Inferior parietal cortex (tissue), 1 donor: Measurements from ENCODE around the gene LHX4.

Experiments used
- DNase-seq: peaks from one replicate; pipeline ENCODE4 v3.0.0-alpha.2; 2016; ENCODE audit errors: extremely low spot score

LHX4 gene

DNA sequence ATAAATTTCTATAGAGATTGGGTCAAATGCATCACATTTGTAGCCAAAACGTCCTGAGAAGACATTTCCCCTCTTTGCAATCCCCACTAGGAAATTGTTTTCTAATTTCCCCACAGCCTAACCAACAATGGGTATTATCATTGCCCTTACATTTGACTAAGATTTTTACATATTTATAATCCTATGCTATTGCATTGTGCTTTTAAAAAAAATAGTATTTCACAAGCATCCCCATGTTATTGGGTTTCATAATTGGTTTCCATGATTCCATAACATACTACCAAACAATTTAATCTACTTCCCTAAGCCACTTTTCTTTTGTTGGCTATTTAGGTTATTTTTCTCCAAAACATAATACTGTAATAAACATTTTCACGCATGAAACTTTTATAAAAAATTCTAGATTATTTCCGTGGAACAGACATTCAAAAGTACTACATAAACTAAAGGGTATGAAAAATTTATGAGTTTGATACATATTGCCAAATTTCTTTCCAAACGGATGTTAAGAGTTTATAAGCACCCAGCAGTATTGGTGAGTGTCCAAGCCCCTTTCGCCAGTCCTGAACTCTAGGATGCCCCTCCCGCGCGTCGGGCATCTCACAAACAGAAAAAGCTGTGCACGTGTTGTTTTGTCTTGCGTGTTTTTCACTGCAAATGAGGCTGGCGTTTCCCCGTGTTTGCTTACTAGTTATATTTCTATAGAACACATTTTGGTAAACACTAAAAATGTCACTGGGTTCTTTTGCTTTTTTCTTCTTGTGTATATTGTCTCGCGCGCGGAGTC, 2.0 kb upstream of the LHX4 start:
- DNase-seq = no peak

DNA sequence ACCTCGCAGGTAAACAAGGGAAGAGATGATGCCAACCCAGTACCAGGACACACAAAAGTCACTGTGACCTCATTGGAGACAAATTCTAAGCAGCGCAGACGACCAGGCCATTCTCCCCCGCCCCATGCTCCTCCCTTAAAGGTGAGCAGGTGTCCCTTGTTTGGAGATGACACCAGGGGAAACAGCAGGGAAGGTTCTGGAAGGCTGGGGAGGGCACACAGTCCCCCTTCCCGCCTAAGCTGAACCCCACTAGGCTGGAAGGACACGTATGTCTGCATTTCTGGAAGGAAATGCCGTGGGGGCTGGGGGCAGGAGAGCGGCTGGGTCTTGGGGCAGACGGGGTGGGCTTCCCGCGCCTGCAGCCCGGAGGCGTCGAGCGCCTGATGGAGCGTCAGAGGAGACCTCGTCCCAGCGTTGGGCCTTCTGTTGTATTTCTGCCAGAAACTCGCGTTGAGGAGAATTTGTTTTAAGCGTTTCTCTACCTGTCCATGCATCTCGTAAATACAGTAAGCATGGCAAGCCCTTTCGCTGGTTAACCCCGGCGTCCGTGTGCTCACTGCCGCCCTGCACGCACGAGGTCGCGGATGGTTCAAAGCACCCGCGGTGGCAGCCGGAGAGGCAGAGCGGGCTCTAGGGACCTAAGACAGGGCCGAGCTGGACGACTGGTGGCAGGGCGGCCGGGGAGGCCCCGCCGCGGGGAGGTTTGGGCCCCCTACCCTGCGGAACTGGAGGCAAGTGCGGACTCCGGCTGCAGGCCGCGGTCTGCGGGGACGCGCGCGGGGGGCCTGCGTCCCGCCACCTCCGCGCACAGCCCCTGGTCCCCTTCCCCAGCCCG, 1.2 kb upstream of the LHX4 start:
- no peak for DNase-seq

GRCh38 chr1:180230416-180230790, 339 bp downstream of the LHX4 start:
- DNase-seq = no peak

- no peak for DNase-seq
These were observed 884 bp downstream of the LHX4 start for GRCh38 chr1:180230791-180231505.

DNA sequence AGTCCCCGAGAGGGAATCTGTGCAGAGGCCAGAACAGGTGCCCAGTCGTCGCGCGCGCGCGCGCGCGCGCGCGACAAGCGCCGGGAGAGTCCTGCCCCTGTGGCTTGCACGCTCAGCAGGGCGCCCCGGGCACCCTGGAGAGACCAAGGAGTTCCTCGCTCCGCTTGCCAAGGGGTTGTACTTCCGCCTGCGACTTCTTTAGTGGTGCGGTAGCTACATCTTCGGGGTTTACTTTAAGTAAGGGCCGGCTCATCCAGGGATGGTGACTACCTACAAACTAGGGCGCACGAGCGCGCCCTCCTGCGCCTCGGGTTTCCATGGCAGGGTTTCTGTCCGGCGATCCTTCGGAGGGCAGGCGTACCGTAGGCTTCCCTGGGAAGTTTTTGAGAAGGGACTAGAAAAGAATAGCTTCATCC, 1.4 kb downstream of the LHX4 start:
- DNase-seq = no peak

DNA sequence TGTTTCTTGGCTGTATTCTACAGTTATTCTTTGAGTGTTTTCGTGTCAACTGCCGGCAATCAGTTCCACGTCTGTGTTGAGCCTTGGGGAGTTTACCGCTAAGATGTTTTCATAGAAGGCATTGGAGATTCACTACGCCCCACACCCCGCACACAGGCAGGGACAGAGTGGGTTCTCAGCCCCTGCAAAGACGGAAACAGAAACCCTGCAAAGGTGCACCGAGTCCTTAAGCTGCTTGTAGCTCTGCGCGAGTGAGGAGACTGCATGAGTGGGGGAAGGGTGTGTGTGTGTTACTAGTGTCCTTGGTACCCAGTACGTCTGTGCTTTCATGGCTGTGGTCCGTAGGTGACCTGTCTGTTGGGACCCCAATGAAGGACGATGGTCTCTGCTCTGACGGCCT, 1.9 kb downstream of the LHX4 start:
- no peak for DNase-seq

DNA sequence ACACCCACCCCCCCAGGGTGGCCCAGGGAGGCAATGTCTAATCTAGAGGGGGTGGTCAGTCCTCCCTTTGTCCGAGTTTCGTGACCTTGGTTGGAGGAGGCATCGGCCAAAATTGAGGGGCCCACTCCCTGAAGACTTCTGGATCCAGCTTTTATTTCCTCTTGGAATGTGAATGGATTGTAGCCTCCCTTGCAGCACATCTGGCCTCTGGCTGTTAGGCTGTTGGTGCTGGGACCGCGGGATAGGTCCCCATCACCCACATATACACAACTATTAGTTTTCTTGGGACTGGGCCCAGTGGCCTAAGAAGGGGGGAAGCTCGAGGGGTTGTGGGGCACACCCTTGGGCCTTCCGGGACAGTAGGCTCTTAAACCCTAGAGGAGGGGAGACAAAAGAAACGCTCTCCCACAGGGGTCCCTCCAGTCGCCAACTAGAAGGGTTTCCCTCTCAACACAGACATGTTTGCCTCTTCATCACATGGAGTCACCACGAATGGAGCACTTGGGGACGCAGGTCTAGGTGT, 2.5 kb downstream of the LHX4 start:
- DNase-seq = no peak

DNA sequence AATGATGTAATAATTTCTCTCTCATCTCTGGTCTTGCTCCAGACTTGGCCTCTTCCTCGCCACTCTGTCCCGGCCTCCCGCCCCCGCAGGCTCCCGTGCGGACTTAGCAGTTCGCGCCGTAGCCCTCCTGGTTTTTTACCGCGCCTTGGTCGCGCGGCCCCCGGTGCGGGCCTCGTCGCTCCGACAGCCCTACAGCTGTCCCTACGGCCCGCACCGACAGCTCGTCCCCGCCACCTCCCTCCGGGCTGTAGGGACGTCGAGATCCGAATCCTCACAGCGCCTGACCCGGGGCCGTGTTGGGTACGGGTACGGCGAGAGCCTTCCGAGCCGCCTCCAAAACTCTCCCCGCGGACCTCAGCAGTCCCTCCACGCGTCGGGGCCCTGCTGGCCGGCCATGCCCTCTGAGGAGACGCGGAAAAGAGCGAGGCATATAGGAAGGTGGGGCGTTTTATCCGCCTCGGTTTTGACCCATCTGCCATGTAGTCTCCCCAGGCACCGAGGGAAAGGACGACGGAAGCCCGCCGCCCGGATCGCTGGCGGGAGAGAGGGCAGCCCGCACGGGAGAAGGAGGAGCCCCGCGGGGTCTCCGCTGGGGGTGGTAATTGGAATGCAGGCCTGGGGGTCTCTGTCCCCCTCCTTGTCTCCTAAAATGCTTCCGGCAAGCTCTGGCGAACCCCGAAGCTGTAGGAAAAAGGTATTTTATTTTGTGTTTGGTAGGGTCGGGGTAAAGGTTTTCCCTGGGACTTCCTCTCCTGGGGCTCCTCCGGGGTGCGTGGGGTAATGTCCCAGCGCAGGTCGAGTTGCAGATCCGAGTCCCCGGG, 3.3 kb downstream of the LHX4 start:
- no peak for DNase-seq

DNA sequence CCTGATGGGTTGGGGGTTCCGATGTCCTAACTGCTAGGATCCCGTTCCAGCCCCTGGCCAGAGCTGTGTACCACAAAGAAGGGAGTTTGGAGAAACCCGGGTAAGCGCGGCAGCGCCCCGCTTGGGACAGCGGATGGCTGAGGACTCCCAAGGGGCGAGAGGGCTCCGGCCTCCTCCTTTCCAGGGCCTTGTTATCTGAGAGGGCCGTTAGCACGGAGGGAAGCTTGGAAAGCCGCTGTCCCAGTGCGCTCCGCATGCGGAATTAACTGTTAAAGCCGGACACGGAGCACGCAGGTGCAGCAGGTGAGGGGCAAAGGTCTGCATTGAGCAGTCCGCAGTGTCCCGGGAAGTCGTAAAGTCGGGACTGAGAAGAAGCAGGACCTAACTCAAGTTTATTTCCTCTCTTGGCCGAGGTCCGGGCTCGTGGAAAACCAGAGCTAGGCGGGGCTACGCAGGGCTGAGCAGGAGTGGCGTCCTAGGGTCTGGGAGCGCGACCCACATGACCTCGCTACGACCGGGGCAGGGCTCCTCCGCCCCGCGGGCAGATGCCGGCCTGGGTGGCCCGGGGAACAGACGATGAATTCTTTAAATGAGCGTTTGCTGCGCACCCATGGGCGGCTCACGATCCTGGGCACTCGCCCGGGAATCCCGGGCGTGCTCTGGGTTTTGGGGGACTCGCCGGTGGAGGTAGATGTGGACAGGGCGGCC, 4.5 kb downstream of the LHX4 start:
- DNase-seq = no peak

- DNase-seq = no peak
These were observed 5.0 kb downstream of the LHX4 start for GRCh38 chr1:180235077-180235501.

- no peak for DNase-seq
These were observed 5.6 kb downstream of the LHX4 start for GRCh38 chr1:180235502-180236239.

GRCh38 chr1:180236698-180237509, 6.8 kb downstream of the LHX4 start:
- DNase-seq = no peak

DNA sequence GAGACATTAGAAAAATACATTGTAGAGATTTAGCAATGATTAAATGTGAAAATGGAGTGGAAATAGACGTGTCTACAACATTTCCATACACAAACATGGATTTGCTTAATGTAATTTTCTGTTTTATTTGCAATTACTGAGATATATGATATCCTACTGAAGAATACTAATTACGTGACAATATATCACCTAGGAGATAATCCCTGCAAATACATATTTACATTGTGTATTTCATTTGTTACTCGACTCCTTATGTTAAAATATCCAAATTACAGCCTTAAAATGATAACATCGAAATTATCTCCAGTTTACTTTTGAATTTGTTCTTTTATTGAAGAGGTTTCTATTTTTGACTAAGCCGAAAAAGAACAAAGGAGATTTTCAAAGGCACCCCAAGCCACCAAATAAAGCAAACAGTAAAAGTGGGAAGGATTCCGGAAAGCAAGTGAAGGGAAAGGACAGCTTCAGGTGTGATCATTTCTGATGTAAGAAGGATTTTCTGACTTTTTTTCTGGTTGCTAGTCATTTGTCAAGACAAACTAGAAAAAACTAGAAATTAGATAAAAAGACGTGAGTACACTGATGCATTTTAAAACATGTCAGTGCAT, 7.9 kb downstream of the LHX4 start:
- no peak for DNase-seq

- no peak for DNase-seq
These were observed 8.6 kb downstream of the LHX4 start for GRCh38 chr1:180238675-180239074.

DNA sequence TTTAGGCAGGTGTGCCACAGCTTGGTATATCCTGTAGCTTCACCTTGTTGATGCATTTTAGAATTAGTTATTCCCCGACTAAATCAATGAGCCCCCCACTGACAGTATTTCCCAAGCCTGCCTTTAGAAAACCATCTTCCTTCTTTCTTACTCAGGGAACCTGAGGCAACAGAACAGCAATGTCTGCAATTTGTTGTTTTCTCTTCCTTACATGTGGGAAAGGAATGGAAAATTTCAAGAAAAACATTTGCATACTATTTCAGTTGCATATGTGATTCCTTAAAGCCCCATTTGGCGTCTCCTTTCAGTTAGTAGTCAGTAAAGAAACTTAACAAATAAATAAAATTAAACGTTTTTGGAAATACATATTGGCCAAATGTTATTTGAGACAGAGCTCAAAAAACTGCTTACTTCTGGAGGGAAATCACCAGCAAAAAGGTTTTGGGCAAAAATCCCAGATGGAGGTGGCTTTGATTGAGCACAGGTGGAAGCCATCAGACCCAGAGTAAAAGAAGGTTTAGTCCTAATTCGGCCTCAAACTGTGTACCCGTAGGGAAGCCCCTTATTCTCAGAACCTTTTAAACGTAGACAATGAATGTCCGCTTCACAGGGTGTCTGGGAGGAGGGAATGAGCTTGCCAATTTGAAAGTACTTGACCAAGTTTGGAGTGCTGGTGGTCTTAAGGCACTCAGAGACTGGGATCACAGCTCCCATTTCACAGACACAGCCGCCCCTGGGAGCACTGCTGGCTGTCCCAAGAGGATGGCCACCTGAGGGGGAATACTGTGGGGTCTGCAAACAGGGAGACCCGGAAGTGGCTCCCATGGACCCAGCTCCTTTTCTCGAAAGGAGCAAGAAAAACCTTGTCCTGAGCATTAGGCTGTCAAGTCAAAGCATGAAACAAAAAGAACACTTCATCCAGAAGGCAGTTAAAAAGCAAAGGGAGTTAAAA, 9.4 kb downstream of the LHX4 start:
- no peak for DNase-seq

DNA sequence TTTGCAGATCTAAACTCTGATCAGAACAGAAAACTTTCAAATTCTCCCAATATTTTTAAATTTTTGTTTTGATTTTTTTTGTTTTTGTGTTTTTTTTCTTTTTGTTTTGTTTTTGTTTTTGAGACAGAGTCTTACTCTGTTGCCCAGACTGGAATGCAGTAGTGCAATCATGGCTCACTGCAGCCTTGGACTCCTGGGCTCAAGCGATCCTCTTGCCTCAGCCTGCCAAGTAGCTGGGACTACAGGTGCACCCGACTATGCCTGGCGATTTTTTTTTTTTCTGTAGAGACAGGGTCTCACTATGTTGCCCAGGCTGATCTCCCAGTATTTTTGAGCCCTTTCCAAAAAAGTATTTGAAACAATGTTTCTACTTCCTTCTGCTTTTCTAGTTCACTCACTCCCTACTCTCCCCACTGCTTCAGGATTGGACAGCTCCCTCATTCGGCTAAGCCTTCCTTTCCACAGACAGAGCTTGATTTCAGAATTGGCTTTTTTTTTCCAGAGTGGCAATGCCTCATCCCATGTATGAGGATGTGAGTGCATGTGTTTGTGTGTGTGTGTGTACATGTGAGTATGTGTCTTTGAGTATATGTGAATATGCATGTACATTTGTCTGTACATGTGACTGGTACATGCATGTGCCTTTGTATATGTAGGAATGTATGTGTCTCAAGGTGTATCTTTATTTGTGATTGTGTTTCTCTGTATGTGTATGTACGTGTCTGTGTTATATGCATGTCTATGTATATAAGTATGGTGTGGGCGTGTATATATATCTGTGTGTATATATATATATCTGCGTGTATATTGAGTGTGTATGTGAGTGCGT, 11.9 kb downstream of the LHX4 start:
- no peak for DNase-seq
